Activated gamma-delta T cell (primary cell): Measurements from ENCODE around the gene IZUMO2.
"Not testable (repeated sequence)": the region's sequence is repeated elsewhere in the genome, so short reads cannot be mapped to it uniquely, and the experiment has no call there.

Experiments
- DNase-seq: peaks from one replicate; lab custom pipeline; 2025; lab: John Stamatoyannopoulos, UW

IZUMO2 gene

DNA sequence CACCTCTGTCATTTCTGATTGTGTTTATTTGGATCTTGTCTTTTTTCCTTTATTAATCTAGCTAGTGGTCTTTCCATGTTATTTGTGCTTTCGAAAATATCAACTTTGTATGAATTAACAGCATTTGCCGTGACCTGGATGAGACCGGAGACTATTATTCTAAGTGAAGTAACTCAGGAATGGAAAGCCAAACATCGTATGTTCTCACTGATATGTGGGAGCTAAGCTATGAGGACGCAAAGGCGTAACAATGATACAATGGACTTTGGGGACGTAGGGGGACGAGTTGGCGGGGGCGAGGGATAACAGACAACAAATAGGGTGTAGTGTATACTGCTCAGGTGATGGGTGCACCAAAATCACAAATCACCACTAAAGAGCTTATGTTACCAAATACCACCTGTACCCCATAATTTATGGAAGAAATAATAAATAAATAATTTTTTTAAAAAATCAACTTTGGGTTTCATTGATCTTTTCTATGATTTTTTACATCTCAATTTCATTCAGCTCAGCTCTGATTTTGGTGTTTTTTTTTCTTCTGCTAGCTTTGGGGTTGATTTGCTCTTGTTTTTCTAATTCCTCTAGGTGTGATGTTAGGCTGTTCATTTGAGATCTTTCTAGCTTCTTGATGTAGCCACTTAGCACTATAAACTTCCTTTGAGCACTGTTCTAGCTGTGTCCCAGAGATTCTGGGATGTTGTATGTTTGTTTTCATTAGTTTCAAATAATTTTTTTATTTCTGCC, 27.1 kb downstream of the IZUMO2 start:
- not testable (repeated sequence) for DNase-seq

- not testable (repeated sequence) for DNase-seq
Measured at GRCh38 chr19:50134777-50135719, 28.0 kb downstream of the IZUMO2 start.

- DNase-seq, result not testable (repeated sequence)
Measured at GRCh38 chr19:50133518-50134492, 29.3 kb downstream of the IZUMO2 start.

DNA sequence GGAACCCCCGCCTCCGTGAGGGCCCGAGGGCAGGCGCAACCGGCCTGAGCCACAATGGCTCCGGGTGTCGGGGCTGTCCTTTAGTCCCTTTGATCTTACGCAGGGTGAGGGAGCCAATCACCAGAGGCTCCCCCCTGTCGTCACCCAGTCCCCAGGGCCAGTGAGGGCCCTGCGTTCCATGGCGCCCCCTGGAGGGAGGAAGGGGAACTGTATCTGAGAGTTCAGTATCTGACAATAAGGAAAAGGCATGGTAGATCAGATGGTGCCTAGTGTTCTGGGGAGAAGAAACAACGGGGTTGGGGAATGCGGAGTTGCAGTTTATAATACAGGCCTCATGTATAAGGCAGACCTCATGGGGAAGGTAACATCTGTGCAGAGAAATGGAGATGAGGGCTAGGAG, 59.1 kb downstream of the IZUMO2 start:
- not testable (repeated sequence) for DNase-seq

- DNase-seq, result not testable (repeated sequence)
Measured at GRCh38 chr19:50103405-50103804, 59.7 kb downstream of the IZUMO2 start.
